Fibroblast of mammary gland (primary cell): Measurements from ENCODE around the gene PAH.

Experiments used
- DNase-seq: peaks from one replicate; pipeline ENCODE4 v3.0.0-alpha.2; 2010; ENCODE audit warnings: low read depth
- H3K4me3 ChIP-seq: 2 replicates; pipeline ENCODE4 v1.5.1; 2011; ENCODE audit warnings: low read depth, mild to moderate bottlenecking, low read length, moderate library complexity; ENCODE audit not compliant: control insufficient read depth
- CTCF ChIP-seq: conservative IDR thresholded peaks from 2 replicates; pipeline ENCODE4 v1.5.1; 2011; ENCODE audit warnings: low read depth, low read length, inconsistent platforms; ENCODE audit not compliant: control insufficient read depth, insufficient read depth

PAH gene

GRCh38 chr12:102917026-102917787 lies at the start of gene PAH:
PAH (minus strand) TSS chr12:102917244; CDS start chr12:102917130, 114 bp downstream.
- no peak for TF ChIP-seq CTCF
- DNase-seq = no peak
- H3K4me3 ChIP-seq = no peak within 1 kb of the TSS

- no peak for DNase-seq
- H3K4me3 ChIP-seq = no peak overlapping the region
- no peak for TF ChIP-seq CTCF
These were observed 49.3 kb upstream of the PAH start for GRCh38 chr12:102966200-102966863.

GRCh38 chr12:102965281-102966155 lies 48.5 kb upstream of the PAH start:
- no peak for TF ChIP-seq CTCF
- no peak overlapping the region for H3K4me3 ChIP-seq
- no peak for DNase-seq

- H3K4me3 ChIP-seq = no peak overlapping the region
- TF ChIP-seq CTCF = no peak
These were observed 47.8 kb upstream of the PAH start for GRCh38 chr12:102964872-102965271.

GRCh38 chr12:102963796-102964195 lies 46.8 kb upstream of the PAH start:
- H3K4me3 ChIP-seq = no peak overlapping the region
- DNase-seq = no peak
- TF ChIP-seq CTCF = no peak

More at GRCh38 chr12:102964872-102965271, 47.8 kb upstream of the PAH start:
- DNase-seq = no peak

GRCh38 chr12:102962986-102963385 lies 45.9 kb upstream of the PAH start:
- no peak for DNase-seq
- no peak overlapping the region for H3K4me3 ChIP-seq
- TF ChIP-seq CTCF = no peak
